NCI-H2196 treated with DMSO at 0.1 percent for 48 hours (cell line): Measurements from ENCODE around the gene SIX1.
A peak's percentile ranks its signal among the peaks of the same experiment; 100 is the strongest.

Source experiments
- DNase-seq: peaks from one replicate; lab custom pipeline; 2025; ENCODE audit not compliant: unreplicated experiment; lab: John Stamatoyannopoulos, UW

The SIX1 gene

DNA sequence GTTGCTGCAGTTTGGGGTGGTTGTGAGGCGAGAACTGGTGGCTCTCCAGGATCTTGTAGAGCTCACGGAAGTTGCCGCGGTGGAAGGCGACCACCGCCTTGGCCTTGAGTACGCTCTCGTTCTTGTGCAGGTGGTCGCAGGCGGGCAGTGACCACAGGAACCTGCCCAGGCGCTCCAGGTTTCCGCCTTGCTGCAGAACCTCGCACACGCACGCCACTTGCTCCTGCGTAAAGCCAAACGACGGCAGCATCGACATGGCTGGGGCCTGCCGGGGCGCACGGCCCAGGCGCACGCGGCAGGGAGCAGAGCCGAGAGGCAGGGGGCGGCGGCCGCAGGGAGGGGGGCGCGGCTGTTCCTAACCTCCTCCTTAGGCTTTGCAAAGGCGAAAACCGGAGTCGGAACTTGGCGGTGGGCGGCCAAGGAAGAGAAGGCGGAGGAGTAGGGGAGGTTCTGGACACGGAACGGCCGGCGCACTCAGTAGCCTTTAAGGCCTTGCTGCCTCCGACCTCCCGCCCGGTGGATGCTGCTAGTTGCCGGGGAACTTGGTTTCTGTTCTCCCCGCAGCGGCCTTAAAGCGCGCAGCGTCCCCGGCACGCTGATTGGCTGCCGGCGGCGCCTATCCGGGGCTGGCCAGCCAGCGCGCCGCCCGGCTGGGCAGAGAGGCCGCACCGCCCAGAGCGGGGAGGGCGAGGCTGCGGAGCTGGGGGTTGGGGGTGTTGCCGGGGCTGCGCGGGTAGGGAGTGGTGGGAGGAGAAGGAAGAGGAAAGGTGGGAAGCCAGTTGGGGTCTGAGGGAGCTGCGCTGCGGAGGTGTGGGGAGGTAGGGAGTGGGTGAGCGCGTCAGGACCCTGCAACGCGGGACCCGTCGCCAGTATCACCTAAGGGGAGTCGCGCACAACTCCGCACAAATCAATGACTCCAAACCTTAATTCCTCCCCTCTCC is at the start of gene SIX1:
SIX1 (minus strand) TSS at position 544 of the 941 bp plus-strand sequence; CDS start at position 256, 288 bp downstream.
- DNase-seq: peak; percentile 83

- DNase-seq: no peak
Observed at GRCh38 chr14:60695327-60695726, 46.0 kb upstream of the SIX1 start.

- DNase-seq: no peak
Observed at GRCh38 chr14:60691383-60692113, 42.3 kb upstream of the SIX1 start.

- no peak for DNase-seq
Observed at GRCh38 chr14:60686865-60687264, 37.6 kb upstream of the SIX1 start.

DNA sequence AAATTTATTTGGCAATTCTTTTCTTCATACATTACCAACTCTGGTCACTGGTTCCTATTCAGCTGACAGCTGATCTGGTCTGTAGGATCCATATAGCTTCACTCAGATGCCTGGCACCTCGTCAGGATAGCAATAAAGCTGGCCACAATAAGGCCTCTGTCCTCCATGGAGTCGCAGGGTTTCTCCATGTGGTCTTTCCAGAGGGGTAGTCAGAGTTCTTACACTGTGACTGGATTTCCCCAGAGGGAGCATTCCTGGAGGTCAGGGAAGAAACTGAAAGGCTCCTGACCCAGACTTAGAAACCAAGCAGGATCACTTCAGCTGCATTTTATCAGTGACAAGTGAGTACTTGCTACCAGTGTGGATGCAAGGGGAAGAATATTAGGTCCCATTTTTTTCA is 34.9 kb upstream of the SIX1 start:
- DNase-seq: no peak

- no peak for DNase-seq
Observed at GRCh38 chr14:60681271-60681670, 32.0 kb upstream of the SIX1 start.

GRCh38 chr14:60680511-60680910 is 31.2 kb upstream of the SIX1 start:
- DNase-seq: no peak

DNA sequence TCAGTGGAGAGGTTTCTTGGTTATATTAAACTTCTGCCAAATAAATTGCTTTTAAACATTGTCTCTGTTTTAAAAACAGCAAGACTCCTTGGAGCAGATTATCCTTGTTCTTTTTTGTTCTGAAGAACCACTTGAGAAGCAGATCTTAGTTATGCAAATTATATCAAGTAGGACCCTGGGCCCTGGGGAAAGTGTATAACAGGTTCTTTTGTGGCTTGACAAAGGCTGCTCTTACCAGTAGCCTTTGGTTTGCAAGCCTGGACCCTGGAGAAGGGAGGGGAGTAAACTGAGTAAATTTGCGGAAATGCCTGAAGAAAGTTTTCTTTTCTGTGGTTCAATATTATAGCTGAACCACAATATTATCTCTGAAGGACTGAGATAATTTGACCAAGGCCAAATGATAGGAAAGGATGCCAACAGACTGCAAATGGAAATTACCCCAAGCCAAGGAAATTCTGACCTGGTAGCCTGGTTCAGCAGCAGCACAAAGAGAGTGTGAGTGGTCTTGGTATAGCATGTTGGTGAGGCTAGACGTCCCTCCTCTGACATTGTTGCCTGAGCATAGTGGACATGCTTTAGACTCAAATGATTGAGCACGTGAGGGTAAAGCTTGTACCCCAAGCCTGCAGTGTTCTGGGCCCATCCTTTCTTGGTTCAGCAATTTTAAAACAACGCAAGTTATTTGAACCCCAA is 30.4 kb upstream of the SIX1 start:
- no peak for DNase-seq

GRCh38 chr14:60677701-60678100 is 28.4 kb upstream of the SIX1 start:
- DNase-seq: no peak

- no peak for DNase-seq
Observed at GRCh38 chr14:60670989-60671388, 21.7 kb upstream of the SIX1 start.

GRCh38 chr14:60668431-60669112 is 19.3 kb upstream of the SIX1 start:
- no peak for DNase-seq

DNA sequence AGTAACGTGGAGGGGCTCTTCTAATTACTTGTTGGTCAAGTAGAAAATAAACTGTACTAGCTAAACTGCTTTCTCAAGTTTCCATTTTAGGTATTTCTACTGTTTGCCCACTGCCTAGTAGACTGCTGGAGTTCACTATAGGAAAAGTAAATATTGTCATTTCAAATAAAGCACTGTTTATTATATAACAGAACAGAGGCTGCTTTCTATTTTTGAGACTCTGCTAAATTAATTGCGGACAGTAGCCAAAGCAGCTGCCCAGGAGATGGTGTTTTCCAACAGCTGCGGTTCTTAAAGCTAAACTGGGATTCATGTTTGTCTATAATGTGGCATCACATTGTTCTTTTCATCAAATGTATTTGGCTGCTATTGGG is 15.9 kb upstream of the SIX1 start:
- DNase-seq: peak; percentile 77

DNA sequence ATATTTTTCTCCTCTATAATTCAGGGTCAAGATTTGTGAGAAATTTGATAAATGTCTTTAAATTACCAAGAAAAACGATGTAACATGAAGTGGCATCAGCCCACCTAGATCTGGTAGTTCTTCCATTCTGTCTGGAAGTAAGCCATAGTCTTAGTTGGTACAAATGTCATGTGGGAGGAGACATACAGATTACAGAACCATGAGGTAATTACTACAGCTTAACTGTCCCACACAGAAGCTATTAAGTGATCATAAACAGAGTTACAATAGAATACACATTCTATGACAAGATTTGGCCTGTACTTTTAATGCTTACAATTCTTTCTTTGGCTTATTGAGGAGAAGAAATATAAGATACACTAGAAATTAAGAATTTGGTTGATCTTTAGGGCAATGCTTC is 13.7 kb upstream of the SIX1 start:
- DNase-seq: no peak

GRCh38 chr14:60661721-60662120 is 12.4 kb upstream of the SIX1 start:
- DNase-seq: no peak

DNA sequence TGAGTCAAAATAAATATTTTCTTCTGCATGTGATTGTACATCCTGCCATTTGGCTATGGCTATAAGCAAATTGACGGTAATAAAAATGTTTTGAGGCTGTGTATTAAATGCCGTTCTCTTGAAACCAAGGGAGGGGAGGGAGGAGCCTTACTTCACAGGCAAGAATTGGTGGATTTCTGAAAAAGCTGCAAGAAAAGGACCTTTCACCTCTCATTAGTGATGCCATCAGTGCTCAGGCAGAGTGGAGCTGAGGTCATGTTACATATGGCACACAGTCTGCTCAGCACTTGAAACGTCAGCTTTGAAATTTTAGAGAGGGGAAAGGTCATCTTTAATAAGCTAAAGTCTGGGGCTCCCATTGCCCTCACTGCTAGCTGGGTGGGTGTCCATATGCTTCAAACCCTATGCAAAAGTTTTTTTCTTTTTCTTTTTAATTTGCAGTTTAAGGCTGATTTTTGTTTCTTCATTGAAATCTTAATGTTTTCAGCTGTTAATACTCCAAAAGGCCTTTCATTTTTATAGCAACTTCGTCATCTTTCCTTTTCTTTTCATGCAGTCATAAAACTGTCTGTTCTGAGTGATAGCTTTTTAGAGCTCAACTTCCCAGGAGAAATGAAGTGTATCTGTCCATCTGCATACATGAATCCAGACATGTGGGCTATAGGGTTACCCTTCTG is 9.8 kb upstream of the SIX1 start:
- DNase-seq: peak; percentile 65

GRCh38 chr14:60658211-60658690 is 9.0 kb upstream of the SIX1 start:
- no peak for DNase-seq

DNA sequence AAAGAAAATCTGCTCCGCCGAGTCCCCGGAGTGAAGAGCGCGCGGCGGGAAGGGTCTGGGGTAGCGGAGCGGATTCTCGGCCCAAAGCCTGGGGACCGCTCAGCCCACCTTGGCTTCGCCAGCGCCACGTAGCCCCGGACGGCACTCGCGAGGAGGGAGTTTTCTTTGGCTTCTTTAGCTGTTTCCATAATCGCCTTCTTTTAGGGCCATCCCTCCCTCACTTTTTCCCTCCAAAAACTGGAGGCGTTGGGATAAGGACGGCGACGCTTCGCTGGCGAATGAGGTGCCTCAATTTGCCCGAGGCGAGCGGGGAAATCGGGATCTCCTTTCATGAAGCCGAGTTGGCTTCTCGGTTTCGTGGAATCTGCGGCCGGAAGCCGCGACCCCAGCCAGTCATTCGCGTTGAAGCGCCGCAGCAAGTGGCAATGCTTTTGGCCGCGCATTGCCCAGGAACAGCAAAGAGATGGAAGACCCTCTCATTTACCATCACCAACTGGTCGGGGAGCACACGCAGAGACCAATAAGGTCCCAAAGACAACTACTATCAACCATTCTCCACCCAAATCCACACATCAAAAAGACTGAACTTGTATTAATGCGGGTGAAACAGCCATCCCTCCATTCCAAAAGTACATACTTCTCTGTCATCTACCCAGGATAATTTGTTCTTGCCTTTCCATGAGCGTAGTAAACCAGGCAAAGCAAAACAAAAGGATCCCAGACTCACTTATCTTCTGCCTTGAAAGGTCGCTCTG is 8.4 kb upstream of the SIX1 start:
- no peak for DNase-seq

DNA sequence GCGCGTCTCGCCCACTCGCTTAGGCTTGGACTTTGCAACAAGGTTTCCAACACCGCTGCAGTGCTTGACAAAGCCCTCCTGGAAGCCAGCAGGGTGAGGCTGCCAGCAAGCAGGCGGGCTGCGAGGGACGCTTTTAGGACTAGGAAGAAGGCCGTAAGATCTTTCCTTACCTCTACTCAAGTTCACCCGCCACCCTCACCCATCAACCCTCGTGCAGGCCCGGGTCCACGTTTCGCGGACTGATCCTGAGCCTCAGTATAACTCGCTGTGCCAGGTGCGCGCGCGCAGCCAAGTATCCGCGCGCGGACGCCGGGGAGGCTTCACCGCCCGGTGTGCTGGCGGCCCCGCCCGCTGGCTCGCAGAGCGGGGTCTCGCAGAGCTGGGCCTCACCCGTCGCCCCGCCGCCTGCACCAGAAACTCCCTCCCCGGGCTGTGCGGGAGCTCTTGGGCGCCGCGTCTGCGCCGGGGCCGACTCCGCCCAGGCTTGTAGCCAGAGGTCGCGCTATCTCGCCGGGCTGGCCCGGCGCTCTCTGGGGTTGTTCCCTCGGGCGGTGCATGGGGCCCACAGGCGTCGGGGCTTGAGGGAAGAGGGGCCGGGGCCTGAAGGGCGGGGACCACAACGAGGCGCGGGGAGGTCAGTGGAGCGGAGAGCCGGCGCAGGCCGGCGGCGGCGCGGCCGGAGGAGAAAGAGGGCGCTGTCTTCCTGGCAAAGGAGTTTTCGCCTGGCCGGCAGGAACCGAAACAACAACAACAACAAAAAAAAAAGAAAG is 7.6 kb upstream of the SIX1 start:
- peak; percentile 75 for DNase-seq
